ENCODE measurements around the gene OR11A1. TPM values are rescaled to one million over a fixed set of nuclear protein-coding genes. Genes with fewer than 3 reads are reported as not detected.

Gene OR11A1, protein sequence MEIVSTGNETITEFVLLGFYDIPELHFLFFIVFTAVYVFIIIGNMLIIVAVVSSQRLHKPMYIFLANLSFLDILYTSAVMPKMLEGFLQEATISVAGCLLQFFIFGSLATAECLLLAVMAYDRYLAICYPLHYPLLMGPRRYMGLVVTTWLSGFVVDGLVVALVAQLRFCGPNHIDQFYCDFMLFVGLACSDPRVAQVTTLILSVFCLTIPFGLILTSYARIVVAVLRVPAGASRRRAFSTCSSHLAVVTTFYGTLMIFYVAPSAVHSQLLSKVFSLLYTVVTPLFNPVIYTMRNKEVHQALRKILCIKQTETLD
- not detected in 2 replicates for total RNA-seq (ENCODE audit: low replicate concordance)
- long read RNA-seq: 0 reads

DNA sequence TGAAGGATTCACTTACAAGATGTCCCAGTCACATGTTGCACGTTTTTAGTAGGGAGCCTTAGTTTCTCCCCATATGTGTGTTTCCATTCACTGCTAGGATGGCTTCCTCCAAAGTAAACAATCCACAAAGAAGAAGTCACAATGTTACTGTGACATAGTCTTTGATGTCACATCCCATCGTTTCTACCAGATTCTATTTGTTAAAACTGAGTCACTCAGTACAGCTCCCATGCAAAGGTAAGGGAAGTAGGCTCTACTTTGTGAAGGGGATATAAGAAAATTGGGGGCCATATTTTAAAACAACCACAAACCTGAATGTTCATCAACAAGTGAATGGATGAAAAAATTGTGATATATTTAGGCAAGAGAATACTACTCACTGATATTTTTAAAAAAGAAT is at the start of gene OR11A1, which contains the start of gene OR2H1:
OR11A1 (minus strand) TSS at position 101 of the 400 bp plus-strand sequence. CDS start 29,430 bp downstream, outside the sequence.
OR2H1 (plus strand) TSS at position 185 of the 400 bp plus-strand sequence. CDS start 4,615 bp downstream, outside the sequence.
- Mint-ChIP-seq H3K9me3 (no peaks in the 10 kb centered on the region), H3K36me3 (no peaks in the 10 kb centered on the region), H3K4me3 (no peak within 1 kb of the TSS), H3K27ac (no peak within 1 kb of the TSS), H3K27me3 (peaks cover 25% of the 10 kb centered on the region), H3K4me1 (ENCODE audit: unreplicated experiment) (no peaks in the 10 kb centered on the region)
- TF ChIP-seq, protein P1, sequence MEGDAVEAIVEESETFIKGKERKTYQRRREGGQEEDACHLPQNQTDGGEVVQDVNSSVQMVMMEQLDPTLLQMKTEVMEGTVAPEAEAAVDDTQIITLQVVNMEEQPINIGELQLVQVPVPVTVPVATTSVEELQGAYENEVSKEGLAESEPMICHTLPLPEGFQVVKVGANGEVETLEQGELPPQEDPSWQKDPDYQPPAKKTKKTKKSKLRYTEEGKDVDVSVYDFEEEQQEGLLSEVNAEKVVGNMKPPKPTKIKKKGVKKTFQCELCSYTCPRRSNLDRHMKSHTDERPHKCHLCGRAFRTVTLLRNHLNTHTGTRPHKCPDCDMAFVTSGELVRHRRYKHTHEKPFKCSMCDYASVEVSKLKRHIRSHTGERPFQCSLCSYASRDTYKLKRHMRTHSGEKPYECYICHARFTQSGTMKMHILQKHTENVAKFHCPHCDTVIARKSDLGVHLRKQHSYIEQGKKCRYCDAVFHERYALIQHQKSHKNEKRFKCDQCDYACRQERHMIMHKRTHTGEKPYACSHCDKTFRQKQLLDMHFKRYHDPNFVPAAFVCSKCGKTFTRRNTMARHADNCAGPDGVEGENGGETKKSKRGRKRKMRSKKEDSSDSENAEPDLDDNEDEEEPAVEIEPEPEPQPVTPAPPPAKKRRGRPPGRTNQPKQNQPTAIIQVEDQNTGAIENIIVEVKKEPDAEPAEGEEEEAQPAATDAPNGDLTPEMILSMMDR (conservative IDR thresholded peaks at IDR 0.05): no peak
- no peak for DNase-seq (ENCODE audit: extremely low spot score, unreplicated experiment)

DNA sequence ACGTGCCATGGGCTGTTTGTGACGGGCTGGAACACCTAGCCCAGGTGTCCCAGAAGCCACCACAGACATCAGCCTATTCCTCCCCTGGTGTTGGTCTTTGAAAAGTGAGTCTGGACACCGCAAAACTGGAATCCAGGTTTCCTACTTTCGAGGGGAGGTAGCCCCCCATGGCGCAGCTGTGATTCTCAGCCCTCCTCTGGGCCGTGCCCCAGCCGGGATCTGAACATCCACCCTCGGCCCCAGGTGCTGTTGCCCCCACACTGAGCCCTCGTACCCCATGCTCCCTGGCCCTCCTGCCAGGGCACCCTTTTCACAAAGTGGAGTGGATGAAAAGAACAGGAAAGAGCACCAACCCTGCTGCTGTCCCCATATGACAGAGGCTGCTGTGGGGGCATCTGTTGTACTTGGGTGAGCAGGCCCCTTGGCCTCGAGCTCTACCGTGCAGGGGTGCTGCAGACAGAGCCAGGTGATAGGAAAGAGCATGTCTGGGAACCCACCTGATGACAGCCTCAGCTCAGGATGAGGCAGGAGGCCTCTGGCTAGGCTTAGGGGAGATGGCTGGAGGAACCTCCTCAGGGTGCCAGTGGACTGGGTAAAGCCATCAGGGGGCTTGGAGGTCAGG is 49.7 kb upstream of the OR11A1 start:
- Mint-ChIP-seq H3K4me3 (no peak overlapping the region), H3K9me3 (no peaks in the 10 kb centered on the region), H3K36me3 (no peaks in the 10 kb centered on the region), H3K4me1 (ENCODE audit: unreplicated experiment) (peaks cover 7% of the 10 kb centered on the region), H3K27ac (no peak overlapping the region), H3K27me3 (peaks cover 6% of the 10 kb centered on the region)
- TF ChIP-seq, protein P1 (conservative IDR thresholded peaks at IDR 0.05): no peak
- DNase-seq (ENCODE audit: extremely low spot score, unreplicated experiment): no peak

DNA sequence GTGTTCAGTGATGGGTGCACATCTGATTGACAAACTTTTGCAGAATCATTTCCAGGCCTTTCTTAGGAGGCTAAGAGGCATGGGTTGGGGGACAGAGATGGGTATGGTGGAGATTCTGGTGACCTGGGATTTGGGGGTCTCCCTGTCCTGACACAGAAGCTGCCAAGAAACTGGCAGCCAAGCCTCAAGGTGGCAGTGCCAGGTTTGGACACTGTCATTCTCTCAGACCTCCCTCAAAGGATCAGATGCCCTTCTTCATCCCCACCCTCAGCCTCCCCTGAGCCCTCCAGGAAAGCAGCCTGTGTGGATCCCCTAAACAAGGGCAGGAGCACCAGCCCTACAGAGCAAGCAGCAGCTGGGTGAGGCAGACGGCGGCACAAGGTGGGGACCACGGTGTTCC is 48.9 kb upstream of the OR11A1 start:
- Mint-ChIP-seq H3K36me3 (no peaks in the 10 kb centered on the region), H3K27me3 (peaks cover 6% of the 10 kb centered on the region), H3K9me3 (no peaks in the 10 kb centered on the region), H3K27ac (no peak overlapping the region), H3K4me1 (ENCODE audit: unreplicated experiment) (peaks cover 6% of the 10 kb centered on the region), H3K4me3 (no peak overlapping the region)
- TF ChIP-seq, protein P1 (conservative IDR thresholded peaks at IDR 0.05): no peak
- DNase-seq (ENCODE audit: extremely low spot score, unreplicated experiment): no peak

DNA sequence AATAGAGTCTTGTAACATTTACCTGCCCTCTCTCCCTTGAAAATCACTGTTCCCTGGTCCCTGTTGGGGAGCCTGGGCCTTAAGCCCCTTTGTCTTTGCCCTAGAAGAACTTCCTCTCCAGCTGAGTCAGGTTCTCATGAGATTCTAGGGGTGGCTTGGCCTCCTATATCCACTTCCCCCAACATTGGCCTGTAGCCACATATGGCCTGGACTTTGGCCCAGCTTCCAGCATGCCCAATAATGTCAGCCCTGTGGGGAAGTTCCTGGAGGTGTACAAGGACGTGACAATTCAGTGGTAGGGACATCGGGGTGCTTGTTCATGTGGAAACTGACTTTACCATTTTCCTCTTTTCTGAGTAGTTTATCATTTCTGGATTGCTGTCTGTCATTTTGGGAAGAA is 48.1 kb upstream of the OR11A1 start:
- Mint-ChIP-seq H3K4me3 (no peak overlapping the region), H3K9me3 (no peaks in the 10 kb centered on the region), H3K27me3 (peaks cover 6% of the 10 kb centered on the region), H3K36me3 (no peaks in the 10 kb centered on the region), H3K4me1 (ENCODE audit: unreplicated experiment) (peaks cover under 1% of the 10 kb centered on the region), H3K27ac (no peak overlapping the region)
- TF ChIP-seq, protein P1 (conservative IDR thresholded peaks at IDR 0.05): no peak
- no peak for DNase-seq (ENCODE audit: extremely low spot score, unreplicated experiment)

DNA sequence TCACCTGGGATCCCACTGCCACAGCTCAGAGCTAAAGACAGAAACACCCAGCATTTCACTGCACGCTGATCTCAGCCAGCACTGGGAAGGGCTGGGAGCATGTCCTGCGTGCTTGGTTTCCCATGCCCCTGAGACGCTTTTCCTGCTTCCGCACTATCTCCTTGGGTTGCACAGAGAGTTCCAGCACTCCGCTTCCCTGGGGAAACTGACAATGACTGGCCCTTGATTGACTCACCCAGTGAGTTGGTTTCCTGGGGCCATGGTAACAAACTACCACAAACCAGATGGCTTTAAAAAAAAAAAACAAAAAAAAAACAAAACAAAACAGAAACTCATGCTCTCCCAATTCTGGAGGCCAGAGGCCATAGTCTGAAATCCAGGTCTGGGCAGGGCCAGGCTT is 45.7 kb upstream of the OR11A1 start:
- H3K4me1 Mint-ChIP-seq (ENCODE audit: unreplicated experiment): no peaks in the 10 kb centered on the region
- DNase-seq (ENCODE audit: extremely low spot score, unreplicated experiment): no peak
- H3K36me3 Mint-ChIP-seq: no peaks in the 10 kb centered on the region
- TF ChIP-seq, protein P1 (conservative IDR thresholded peaks at IDR 0.05): no peak
- peaks cover 11% of the 10 kb centered on the region for H3K27me3 Mint-ChIP-seq
- H3K27ac Mint-ChIP-seq: no peak overlapping the region
- H3K9me3 Mint-ChIP-seq: no peaks in the 10 kb centered on the region
- no peak overlapping the region for H3K4me3 Mint-ChIP-seq
